H54 (cell line): Measurements from ENCODE around the gene MPP2.
"Not testable (repeated sequence)": the region's sequence is repeated elsewhere in the genome, so short reads cannot be mapped to it uniquely, and the experiment has no call there.

Experiments
- DNase-seq: peaks from one replicate; pipeline ENCODE4 v3.0.0; 2011; ENCODE audit warnings: low spot score, mixed read lengths; ENCODE audit not compliant: insufficient read length
- FAIRE-seq: peaks from 3 replicates; lab custom pipeline; 2011; peaks lifted over from hg19 to GRCh38; lab: Jason Lieb, UNC
- POLR2A ChIP-seq: IDR thresholded peaks from 2 replicates; pipeline ENCODE4 v1.6.1; 2011; ENCODE audit warnings: low read depth, mild to moderate bottlenecking, low read length

Gene MPP2

GRCh38 chr17:43939886-43940285 is 32.5 kb upstream of the MPP2 start:
- TF ChIP-seq POLR2A = no peak
- FAIRE-seq (no peak), DNase-seq (no peak)

- FAIRE-seq, DNase-seq: not testable (repeated sequence)
These were observed 32.1 kb upstream of the MPP2 start for GRCh38 chr17:43939452-43939851.

- TF ChIP-seq POLR2A = no peak
- no peak for DNase-seq
- FAIRE-seq = no peak
These were observed 31.5 kb upstream of the MPP2 start for GRCh38 chr17:43938838-43939182.

- FAIRE-seq = no peak
- peak; percentile 38 for DNase-seq
- no peak for TF ChIP-seq POLR2A
These were observed 29.1 kb upstream of the MPP2 start for GRCh38 chr17:43936434-43936833.

GRCh38 chr17:43935926-43936261 is 28.6 kb upstream of the MPP2 start:
- no peak for TF ChIP-seq POLR2A
- DNase-seq (no peak), FAIRE-seq (no peak)

GRCh38 chr17:43935204-43935925 is 28.0 kb upstream of the MPP2 start:
- no peak for TF ChIP-seq POLR2A
- FAIRE-seq (no peak), DNase-seq (no peak)

GRCh38 chr17:43932923-43933322 is 25.6 kb upstream of the MPP2 start:
- FAIRE-seq (no peak), DNase-seq (no peak)
- no peak for TF ChIP-seq POLR2A

GRCh38 chr17:43932357-43932756 is 25.0 kb upstream of the MPP2 start:
- no peak for TF ChIP-seq POLR2A
- FAIRE-seq (no peak), DNase-seq (no peak)

GRCh38 chr17:43931062-43931571 is 23.8 kb upstream of the MPP2 start:
- FAIRE-seq (no peak), DNase-seq (no peak)
- no peak for TF ChIP-seq POLR2A

- no peak for TF ChIP-seq POLR2A
- DNase-seq = no peak
- FAIRE-seq = no peak
These were observed 21.3 kb upstream of the MPP2 start for GRCh38 chr17:43928609-43929008.

- not testable (repeated sequence) for FAIRE-seq, DNase-seq
These were observed 20.6 kb upstream of the MPP2 start for GRCh38 chr17:43927929-43928328.

GRCh38 chr17:43927060-43927864 is 19.9 kb upstream of the MPP2 start:
- FAIRE-seq = no peak

GRCh38 chr17:43924558-43924957 is 17.2 kb upstream of the MPP2 start:
- FAIRE-seq (no peak), DNase-seq (no peak)
- TF ChIP-seq POLR2A = no peak

More at GRCh38 chr17:43927060-43927864, 19.9 kb upstream of the MPP2 start:
- no peak for DNase-seq
- no peak for TF ChIP-seq POLR2A

GRCh38 chr17:43920500-43921095 is 13.3 kb upstream of the MPP2 start:
- FAIRE-seq (no peak), DNase-seq (no peak)
- no peak for TF ChIP-seq POLR2A
